Measurements from ENCODE around the gene MT1X.

Gene MT1X

GRCh38 chr16:56679078-56679730 is 3.1 kb upstream of the MT1X start:
- DNase-seq (ENCODE audit: low read depth in 2 of 2) = no peak

GRCh38 chr16:56679818-56680217 is 2.5 kb upstream of the MT1X start:
- no peak for DNase-seq (ENCODE audit: low read depth in 2 of 2)

- DNase-seq (ENCODE audit: low read depth in 2 of 2) = no peak
Observed at GRCh38 chr16:56682703-56683397, 580 bp downstream of the MT1X start.

GRCh38 chr16:56683424-56684172 is 1.3 kb downstream of the MT1X start:
- no peak for DNase-seq (ENCODE audit: low read depth in 2 of 2)

GRCh38 chr16:56684256-56684925 is 2.1 kb downstream of the MT1X start:
- no peak for DNase-seq (ENCODE audit: low read depth in 2 of 2)

GRCh38 chr16:56684926-56685590 is 2.8 kb downstream of the MT1X start:
- DNase-seq (ENCODE audit: low read depth in 2 of 2) = no peak

GRCh38 chr16:56686758-56687157 is 4.5 kb downstream of the MT1X start:
- no peak for DNase-seq (ENCODE audit: low read depth in 2 of 2)

- no peak for DNase-seq (ENCODE audit: low read depth in 2 of 2)
Observed at GRCh38 chr16:56688762-56689161, 6.5 kb downstream of the MT1X start.

- no peak for DNase-seq (ENCODE audit: low read depth in 2 of 2)
Observed at GRCh38 chr16:56689171-56689570, 6.9 kb downstream of the MT1X start.

GRCh38 chr16:56690420-56691122 is 8.3 kb downstream of the MT1X start:
- DNase-seq (ENCODE audit: low read depth in 2 of 2) = no peak

GRCh38 chr16:56691885-56692284 is 9.6 kb downstream of the MT1X start:
- DNase-seq (ENCODE audit: low read depth in 2 of 2) = no peak

GRCh38 chr16:56695246-56695645 is 13.0 kb downstream of the MT1X start:
- DNase-seq (ENCODE audit: low read depth in 2 of 2) = no peak

- no peak for DNase-seq (ENCODE audit: low read depth in 2 of 2)
Observed at GRCh38 chr16:56697456-56698155, 15.3 kb downstream of the MT1X start.

- DNase-seq (ENCODE audit: low read depth in 2 of 2) = no peak
Observed at GRCh38 chr16:56700195-56700594, 17.9 kb downstream of the MT1X start.

GRCh38 chr16:56700631-56701030 is 18.4 kb downstream of the MT1X start:
- no peak for DNase-seq (ENCODE audit: low read depth in 2 of 2)

- DNase-seq (ENCODE audit: low read depth in 2 of 2) = no peak
Observed at GRCh38 chr16:56701534-56701933, 19.3 kb downstream of the MT1X start.

GRCh38 chr16:56702836-56703235 is 20.6 kb downstream of the MT1X start:
- DNase-seq (ENCODE audit: low read depth in 2 of 2) = no peak

- no peak for DNase-seq (ENCODE audit: low read depth in 2 of 2)
Observed at GRCh38 chr16:56708525-56709442, 26.5 kb downstream of the MT1X start.

- DNase-seq (ENCODE audit: low read depth in 2 of 2) = no peak
Observed at GRCh38 chr16:56709443-56710040, 27.3 kb downstream of the MT1X start.

All from fibroblast of skin of left biceps (primary cell).